Measurements from ENCODE around the gene TMEM178B.

DNA sequence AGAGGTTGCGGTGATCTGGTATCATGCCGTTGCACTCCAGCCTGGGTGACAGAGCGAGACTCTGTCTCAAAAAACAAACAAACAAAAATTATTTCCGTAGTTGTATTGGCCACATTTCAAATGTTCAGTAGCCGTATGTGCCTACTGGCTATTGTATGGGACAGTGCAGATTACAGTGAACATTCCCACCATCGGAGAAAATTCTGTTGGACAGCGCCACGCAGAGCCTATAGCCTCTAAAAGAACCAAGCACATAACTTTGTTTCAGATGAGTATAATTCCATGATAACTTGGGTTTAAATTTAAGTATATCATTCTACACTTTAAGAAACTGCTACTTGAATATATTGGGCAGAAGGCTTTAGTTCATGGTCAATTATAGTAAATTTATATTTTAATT lies 5.4 kb downstream of the TMEM178B start:
- TF ChIP-seq, protein P1, sequence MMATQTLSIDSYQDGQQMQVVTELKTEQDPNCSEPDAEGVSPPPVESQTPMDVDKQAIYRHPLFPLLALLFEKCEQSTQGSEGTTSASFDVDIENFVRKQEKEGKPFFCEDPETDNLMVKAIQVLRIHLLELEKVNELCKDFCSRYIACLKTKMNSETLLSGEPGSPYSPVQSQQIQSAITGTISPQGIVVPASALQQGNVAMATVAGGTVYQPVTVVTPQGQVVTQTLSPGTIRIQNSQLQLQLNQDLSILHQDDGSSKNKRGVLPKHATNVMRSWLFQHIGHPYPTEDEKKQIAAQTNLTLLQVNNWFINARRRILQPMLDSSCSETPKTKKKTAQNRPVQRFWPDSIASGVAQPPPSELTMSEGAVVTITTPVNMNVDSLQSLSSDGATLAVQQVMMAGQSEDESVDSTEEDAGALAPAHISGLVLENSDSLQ (IDR thresholded peaks at IDR 0.05) = no peak
- TF ChIP-seq, protein P2, sequence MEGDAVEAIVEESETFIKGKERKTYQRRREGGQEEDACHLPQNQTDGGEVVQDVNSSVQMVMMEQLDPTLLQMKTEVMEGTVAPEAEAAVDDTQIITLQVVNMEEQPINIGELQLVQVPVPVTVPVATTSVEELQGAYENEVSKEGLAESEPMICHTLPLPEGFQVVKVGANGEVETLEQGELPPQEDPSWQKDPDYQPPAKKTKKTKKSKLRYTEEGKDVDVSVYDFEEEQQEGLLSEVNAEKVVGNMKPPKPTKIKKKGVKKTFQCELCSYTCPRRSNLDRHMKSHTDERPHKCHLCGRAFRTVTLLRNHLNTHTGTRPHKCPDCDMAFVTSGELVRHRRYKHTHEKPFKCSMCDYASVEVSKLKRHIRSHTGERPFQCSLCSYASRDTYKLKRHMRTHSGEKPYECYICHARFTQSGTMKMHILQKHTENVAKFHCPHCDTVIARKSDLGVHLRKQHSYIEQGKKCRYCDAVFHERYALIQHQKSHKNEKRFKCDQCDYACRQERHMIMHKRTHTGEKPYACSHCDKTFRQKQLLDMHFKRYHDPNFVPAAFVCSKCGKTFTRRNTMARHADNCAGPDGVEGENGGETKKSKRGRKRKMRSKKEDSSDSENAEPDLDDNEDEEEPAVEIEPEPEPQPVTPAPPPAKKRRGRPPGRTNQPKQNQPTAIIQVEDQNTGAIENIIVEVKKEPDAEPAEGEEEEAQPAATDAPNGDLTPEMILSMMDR (IDR thresholded peaks at IDR 0.05 in 2 of 3, conservative IDR thresholded peaks at IDR 0.05 in 1 of 3; ENCODE audit: control insufficient read depth in 2 of 3, extremely low read depth in 1 of 3, insufficient read depth in 1 of 3, low read depth in 3 of 3, low read length in 3 of 3) = no peak
- TF ChIP-seq, protein P3, sequence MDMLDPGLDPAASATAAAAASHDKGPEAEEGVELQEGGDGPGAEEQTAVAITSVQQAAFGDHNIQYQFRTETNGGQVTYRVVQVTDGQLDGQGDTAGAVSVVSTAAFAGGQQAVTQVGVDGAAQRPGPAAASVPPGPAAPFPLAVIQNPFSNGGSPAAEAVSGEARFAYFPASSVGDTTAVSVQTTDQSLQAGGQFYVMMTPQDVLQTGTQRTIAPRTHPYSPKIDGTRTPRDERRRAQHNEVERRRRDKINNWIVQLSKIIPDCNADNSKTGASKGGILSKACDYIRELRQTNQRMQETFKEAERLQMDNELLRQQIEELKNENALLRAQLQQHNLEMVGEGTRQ (IDR thresholded peaks at IDR 0.05; ENCODE audit: borderline replicate concordance, low read depth, low read length) = no peak
- no peak for TF ChIP-seq SUZ12 (IDR thresholded peaks at IDR 0.05; ENCODE audit: unreplicated experiment)
- TF ChIP-seq TCF7 (IDR thresholded peaks at IDR 0.05; ENCODE audit: borderline replicate concordance) = no peak
- no peak for TF ChIP-seq NFYB (IDR thresholded peaks at IDR 0.05; ENCODE audit: insufficient read depth, low read depth, low read length)
- no peak for TF ChIP-seq GABPA (IDR thresholded peaks at IDR 0.05; ENCODE audit: low read depth)
- no peak for TF ChIP-seq EGR1 (IDR thresholded peaks at IDR 0.05; ENCODE audit: borderline replicate concordance in 1 of 2, low read depth in 2 of 2, low read length in 2 of 2)
- no peak for TF ChIP-seq NRF1 (conservative IDR thresholded peaks at IDR 0.05; ENCODE audit: low read depth, low read length)

All from GM12878 (cell line).